Measurements from ENCODE around the gene ZNF385D. TPM values are rescaled to one million over a fixed set of nuclear protein-coding genes. Genes with fewer than 3 reads are reported as not detected.

ZNF385D gene
- total RNA-seq, 1 donor from 2014 or later = not detected

- ATAC-seq (ENCODE audit: low read depth) = no peak
- H3K4me3 Mint-ChIP-seq = no peak overlapping the region
- TF ChIP-seq CTCF (IDR thresholded peaks at IDR 0.05) = no peak
- intact Hi-C loops (cut with micrococcal nuclease) = no loop called here
- POLR2A ChIA-PET = no interaction called here
- CTCF ChIA-PET = no interaction called here
- no peak for DNase-seq
- peaks cover 4% of the 10 kb centered on the region for H3K9me3 Mint-ChIP-seq
- no peaks in the 10 kb centered on the region for H3K27me3 Mint-ChIP-seq
- no peaks in the 10 kb centered on the region for H3K4me1 Mint-ChIP-seq
- H3K27ac Mint-ChIP-seq = no peak overlapping the region
- no peaks in the 10 kb centered on the region for H3K36me3 Mint-ChIP-seq (ENCODE audit: low read depth)
These were observed 303.4 kb downstream of the ZNF385D start for GRCh38 chr3:21447476-21448151.

GRCh38 chr3:21446945-21447475 is 304.0 kb downstream of the ZNF385D start:
- Mint-ChIP-seq H3K4me3 (no peak overlapping the region), H3K27ac (no peak overlapping the region), H3K27me3 (no peaks in the 10 kb centered on the region), H3K36me3 (ENCODE audit: low read depth) (no peaks in the 10 kb centered on the region), H3K9me3 (peaks cover 2% of the 10 kb centered on the region), H3K4me1 (no peaks in the 10 kb centered on the region)
- intact Hi-C loops (cut with micrococcal nuclease) = no loop called here
- DNase-seq = no peak
- no peak for TF ChIP-seq CTCF (IDR thresholded peaks at IDR 0.05)
- POLR2A ChIA-PET = no interaction called here
- ATAC-seq (ENCODE audit: low read depth) = no peak
- CTCF ChIA-PET = no interaction called here

DNA sequence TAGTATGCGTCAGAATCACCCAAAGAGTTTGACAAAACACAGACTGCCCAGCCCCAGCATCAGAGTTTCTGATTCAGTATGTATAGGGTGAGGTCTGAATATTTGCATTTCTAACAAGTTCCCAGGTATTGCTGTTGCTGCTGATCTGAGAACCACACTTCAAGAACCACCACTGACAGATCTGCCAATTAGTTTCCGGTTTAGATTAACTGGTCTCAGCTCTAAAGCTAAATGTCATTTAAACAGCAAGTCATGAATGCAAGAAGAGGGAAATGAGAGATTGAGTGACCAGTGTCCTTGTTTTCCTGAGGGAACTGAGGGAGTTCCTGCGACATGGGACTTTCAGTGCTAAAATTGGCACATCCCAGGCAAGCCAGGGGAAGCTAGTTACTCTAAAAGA is 305.0 kb downstream of the ZNF385D start:
- ATAC-seq (ENCODE audit: low read depth) (no peak), DNase-seq (no peak)
- intact Hi-C loops (cut with micrococcal nuclease) = no loop called here
- H3K9me3 Mint-ChIP-seq = peaks cover 2% of the 10 kb centered on the region
- H3K4me3 Mint-ChIP-seq = no peak overlapping the region
- no peaks in the 10 kb centered on the region for H3K27me3 Mint-ChIP-seq
- TF ChIP-seq CTCF (IDR thresholded peaks at IDR 0.05) = no peak
- ChIA-PET CTCF (no interaction called here), POLR2A (no interaction called here)
- no peak overlapping the region for H3K27ac Mint-ChIP-seq
- no peaks in the 10 kb centered on the region for H3K4me1 Mint-ChIP-seq
- H3K36me3 Mint-ChIP-seq (ENCODE audit: low read depth) = no peaks in the 10 kb centered on the region

GRCh38 chr3:21441821-21442220 is 309.2 kb downstream of the ZNF385D start:
- Mint-ChIP-seq H3K9me3 (peaks cover 2% of the 10 kb centered on the region), H3K27ac (no peak overlapping the region), H3K27me3 (no peaks in the 10 kb centered on the region), H3K4me3 (no peak overlapping the region), H3K4me1 (no peaks in the 10 kb centered on the region), H3K36me3 (ENCODE audit: low read depth) (no peaks in the 10 kb centered on the region)
- POLR2A ChIA-PET = no interaction called here
- DNase-seq (no peak), ATAC-seq (ENCODE audit: low read depth) (no peak)
- TF ChIP-seq CTCF (IDR thresholded peaks at IDR 0.05) = no peak
- intact Hi-C loops (cut with micrococcal nuclease) = no loop called here
- CTCF ChIA-PET = no interaction called here

- ATAC-seq (ENCODE audit: low read depth) (no peak), DNase-seq (no peak)
- Mint-ChIP-seq H3K27me3 (no peaks in the 10 kb centered on the region), H3K36me3 (ENCODE audit: low read depth) (no peaks in the 10 kb centered on the region), H3K27ac (no peak overlapping the region), H3K4me1 (no peaks in the 10 kb centered on the region), H3K9me3 (peaks cover 4% of the 10 kb centered on the region), H3K4me3 (no peak overlapping the region)
- ChIA-PET POLR2A (no interaction called here), CTCF (no interaction called here)
- TF ChIP-seq CTCF (IDR thresholded peaks at IDR 0.05) = no peak
- intact Hi-C loops (cut with micrococcal nuclease) = no loop called here
These were observed 314.2 kb downstream of the ZNF385D start for GRCh38 chr3:21436835-21437234.

Measured in activated B cell treated with CpG ODN at 0.5 μM for 24 hours (primary cell).